ENCODE data around the gene EXOC3. TPM values are rescaled to one million over a fixed set of nuclear protein-coding genes. Genes with fewer than 3 reads are reported as not detected.

EXOC3 gene
- total RNA-seq, 2 experiments from 2014 or later = 31.0 to 58.2 TPM

GRCh38 chr5:415928-416635, 26.9 kb upstream of the EXOC3 start:
- Histone ChIP-seq H3K27ac (ENCODE audit: low read depth, low read length, poor library complexity, severe bottlenecking) (peak overlapping the region; percentile 56), H3K4me3 (ENCODE audit: low read depth, low read length, poor library complexity, severe bottlenecking) (no peak overlapping the region), H3K4me2 (ENCODE audit: low read length) (peak overlapping the region; percentile 52), H3K4me1 (ENCODE audit: insufficient read depth, low read length, poor library complexity, severe bottlenecking) (peaks cover 21% of the 10 kb centered on the region), H4K20me1 (ENCODE audit: insufficient read depth, low read length) (no peaks in the 10 kb centered on the region), H3K36me3 (ENCODE audit: insufficient read depth, low read length) (no peaks in the 10 kb centered on the region), H3K79me2 (ENCODE audit: insufficient read depth, low read depth, low read length) (no peaks in the 10 kb centered on the region), H2AFZ (ENCODE audit: low read length) (no peak overlapping the region; the same call in 1 of the 2 replicates), H3K9me2 (ENCODE audit: insufficient read depth, low read length) (no peaks in the 10 kb centered on the region), H3K9me3 (ENCODE audit: low read length) (no peaks in the 10 kb centered on the region)
- no TSS peak for BruUV-seq (replicated peaks)
- intact Hi-C loops (cut with micrococcal nuclease; ENCODE audit: unreplicated experiment) = no loop called here
- ChIA-PET CTCF (ENCODE audit: unreplicated experiment) (interaction anchor here (0.6 kb wide), 1 partner anchor 63 kb away, joined by 3 read pairs; no protein-coding TSS in a partner anchor), POLR2A (no interaction called here)
- DNase-seq (ENCODE audit: low spot score) = no peak
- TF ChIP-seq EZH2phosphoT487 (IDR thresholded peaks at IDR 0.05; ENCODE audit: borderline replicate concordance, low read depth, low read length) = no peak
- no peak for TF ChIP-seq CTCF (conservative IDR thresholded peaks at IDR 0.05; ENCODE audit: low read length)

GRCh38 chr5:416636-416960, 26.4 kb upstream of the EXOC3 start:
- H3K4me1 ChIP-seq (ENCODE audit: insufficient read depth, low read length, poor library complexity, severe bottlenecking) = peaks cover 21% of the 10 kb centered on the region
- H3K36me3 ChIP-seq (ENCODE audit: insufficient read depth, low read length) = no peaks in the 10 kb centered on the region
- H3K27ac ChIP-seq (ENCODE audit: low read depth, low read length, poor library complexity, severe bottlenecking) = no peak overlapping the region
- no peak for DNase-seq (ENCODE audit: low spot score)
- POLR2A ChIA-PET = no interaction called here
- intact Hi-C loops (cut with micrococcal nuclease; ENCODE audit: unreplicated experiment) = no loop called here
- H3K9me3 ChIP-seq (ENCODE audit: low read length) = no peaks in the 10 kb centered on the region
- no peaks in the 10 kb centered on the region for H3K79me2 ChIP-seq (ENCODE audit: insufficient read depth, low read depth, low read length)
- H3K4me3 ChIP-seq (ENCODE audit: low read depth, low read length, poor library complexity, severe bottlenecking) = no peak overlapping the region
- no peaks in the 10 kb centered on the region for H4K20me1 ChIP-seq (ENCODE audit: insufficient read depth, low read length)
- CTCF ChIA-PET (ENCODE audit: unreplicated experiment) = no interaction called here
- no peak overlapping the region for H3K4me2 ChIP-seq (ENCODE audit: low read length)
- TF ChIP-seq EZH2phosphoT487 (IDR thresholded peaks at IDR 0.05; ENCODE audit: borderline replicate concordance, low read depth, low read length) = no peak
- TF ChIP-seq CTCF (conservative IDR thresholded peaks at IDR 0.05; ENCODE audit: low read length) = no peak
- H2AFZ ChIP-seq (ENCODE audit: low read length) = no peak overlapping the region
- no TSS peak for BruUV-seq (replicated peaks)
- H3K9me2 ChIP-seq (ENCODE audit: insufficient read depth, low read length) = no peaks in the 10 kb centered on the region

Data from OCI-LY7 (cell line).